Skin of body (tissue), 2 donors: Measurements from ENCODE around the gene ZNF778. TPM values are rescaled to one million over a fixed set of nuclear protein-coding genes. Genes with fewer than 3 reads are reported as not detected.
"Not testable (repeated sequence)": the region's sequence is repeated elsewhere in the genome, so short reads cannot be mapped to it uniquely, and the experiment has no call there.

ENCODE experiments used
- DNase-seq: peaks from one replicate; lab custom pipeline; 2025; lab: John Stamatoyannopoulos, UW
- total RNA-seq: library from RNA; depleted of rRNA; stranded (reverse); fragments of >200 nt; gene quantifications from one replicate; pipeline ENCODE4 v1.2.3, GENCODE V29; 2014

The ZNF778 gene
- total RNA-seq, 1 donor from 2014 or later, result 4.7 TPM

DNA sequence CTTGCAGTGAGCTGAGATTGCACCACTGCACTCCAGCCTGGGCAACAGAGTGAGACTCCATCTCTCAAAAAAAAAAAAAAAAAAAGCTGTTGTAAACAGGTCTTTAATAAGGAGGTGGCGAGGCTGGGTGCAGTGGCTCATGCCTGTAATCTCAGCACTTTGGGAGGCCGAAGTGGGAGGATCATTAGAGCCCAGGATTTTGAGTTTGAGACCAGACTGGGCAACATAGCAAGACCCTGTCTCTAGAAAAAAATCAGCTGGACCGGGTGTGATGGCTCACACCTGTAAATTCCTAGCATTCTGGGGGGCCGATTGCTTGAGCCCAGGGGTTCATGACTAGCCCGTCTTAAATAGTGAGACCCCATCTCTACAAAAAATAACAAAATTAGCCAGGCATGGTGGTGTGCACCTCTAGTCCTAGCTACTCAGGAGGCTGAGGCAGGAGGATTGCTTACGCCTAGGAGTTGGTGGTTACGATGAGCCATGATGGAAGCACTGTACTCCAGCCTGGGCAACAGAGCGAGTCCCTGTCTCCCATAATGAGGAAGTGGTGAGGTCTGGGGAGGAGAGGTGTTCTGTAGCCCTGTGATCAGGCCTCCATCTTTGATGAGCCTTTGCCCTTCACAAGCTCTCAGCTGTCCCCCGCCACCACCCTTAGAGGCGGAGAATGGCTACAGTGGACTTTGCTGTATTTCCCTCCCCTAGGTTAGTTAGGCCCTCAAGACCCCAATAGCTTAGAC is 36.2 kb downstream of the ZNF778 start:
- no peak for DNase-seq

DNA sequence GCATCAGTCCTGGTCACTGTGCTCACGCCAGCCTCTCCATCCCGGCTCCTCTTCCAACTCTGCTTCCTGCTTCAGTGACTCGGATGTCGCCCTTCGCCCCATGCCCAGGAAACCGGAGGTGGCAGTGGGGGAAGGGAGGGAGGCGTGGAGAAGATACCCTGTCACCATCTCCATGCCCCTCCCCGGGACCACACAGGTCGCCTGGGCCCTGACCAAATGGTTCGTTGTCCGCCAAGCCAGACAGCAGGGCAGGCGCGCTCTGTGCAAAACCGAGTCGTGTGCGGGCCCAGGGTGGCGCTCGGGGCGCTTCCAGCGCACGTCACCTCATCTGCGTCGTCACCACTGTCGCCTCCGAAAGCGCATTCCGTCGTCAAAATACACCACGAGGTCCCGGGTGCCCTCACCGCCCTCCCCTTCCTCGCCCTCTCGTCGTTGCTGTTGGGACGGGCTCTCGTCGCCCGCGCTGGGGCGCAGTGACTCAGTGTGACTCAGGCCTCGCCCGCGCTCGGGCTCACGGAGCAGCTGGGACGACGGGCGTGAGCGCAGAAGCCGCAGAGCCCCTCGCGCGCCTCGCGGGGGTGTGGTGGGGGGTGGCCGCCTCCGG is 39.2 kb downstream of the ZNF778 start:
- DNase-seq, result peak; percentile 29

- DNase-seq, result no peak
Observed at GRCh38 chr16:89257281-89257731, 39.8 kb downstream of the ZNF778 start.

GRCh38 chr16:89257757-89258465 is 40.4 kb downstream of the ZNF778 start:
- no peak for DNase-seq

DNA sequence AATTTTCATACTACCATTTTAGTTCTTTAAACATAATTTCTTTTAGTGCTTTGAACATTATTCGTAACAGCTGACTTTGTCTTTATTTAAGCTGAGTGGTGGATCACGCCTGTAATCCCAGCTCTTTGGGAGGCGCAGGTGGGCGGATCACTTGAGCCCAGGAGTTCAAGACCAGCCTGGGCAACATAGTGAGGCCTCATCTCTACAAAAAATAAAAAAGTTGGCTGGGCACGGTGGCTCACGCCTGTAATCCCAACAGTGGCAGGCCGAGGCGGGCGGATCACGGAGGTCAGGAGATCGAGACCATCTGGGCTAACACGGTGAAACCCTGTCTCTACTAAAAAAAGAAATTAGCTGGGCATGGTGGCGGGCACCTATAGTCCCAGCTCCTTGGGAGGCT is 42.4 kb downstream of the ZNF778 start:
- DNase-seq, result not testable (repeated sequence)

DNA sequence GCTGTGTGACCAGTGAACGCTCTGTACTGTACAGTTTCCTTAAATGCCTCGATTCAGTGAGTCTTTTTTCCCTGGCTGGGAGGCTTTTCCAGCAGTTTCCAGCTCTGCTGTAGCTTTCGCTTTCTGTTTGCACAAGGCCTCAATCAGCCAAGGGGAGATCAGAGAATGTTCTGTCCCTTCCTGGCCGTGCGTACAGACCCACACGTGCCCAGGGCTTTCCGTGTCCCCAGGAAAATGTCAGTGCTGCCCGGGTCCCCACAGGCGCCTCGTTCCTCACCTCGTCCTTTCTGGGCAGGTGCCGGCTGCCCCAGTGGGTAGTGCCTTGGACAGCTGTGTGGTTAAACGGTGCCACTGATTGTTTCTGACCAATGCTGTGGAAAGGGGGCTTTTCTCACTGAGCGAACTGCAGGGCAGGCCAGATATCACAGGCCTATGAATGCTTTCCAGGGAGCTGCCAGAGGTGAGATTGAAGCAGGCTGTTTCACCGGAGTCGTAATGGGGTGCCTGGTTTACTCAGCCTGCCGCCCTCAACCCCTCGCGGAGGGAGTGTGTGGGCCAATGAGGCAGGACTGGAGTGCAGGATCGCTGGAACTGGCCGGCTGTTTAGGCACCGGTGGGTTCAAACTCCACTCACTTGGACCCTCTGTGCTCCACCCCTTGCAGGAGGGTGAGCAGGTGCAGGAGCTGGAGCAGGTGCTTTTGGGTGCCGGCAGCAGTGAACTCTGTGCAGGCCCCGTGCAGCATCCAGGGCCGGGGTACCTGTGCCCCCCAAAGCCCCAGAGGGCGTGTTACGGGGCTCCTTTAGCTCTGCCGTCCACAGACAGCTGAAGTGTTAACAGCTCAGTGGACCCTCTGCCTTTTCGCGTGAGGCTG is 44.4 kb downstream of the ZNF778 start:
- DNase-seq, result no peak

- DNase-seq, result no peak
Observed at GRCh38 chr16:89264800-89265550, 47.5 kb downstream of the ZNF778 start.

- no peak for DNase-seq
Observed at GRCh38 chr16:89265647-89266046, 48.1 kb downstream of the ZNF778 start.

GRCh38 chr16:89266521-89267134 is 49.1 kb downstream of the ZNF778 start:
- DNase-seq, result no peak

DNA sequence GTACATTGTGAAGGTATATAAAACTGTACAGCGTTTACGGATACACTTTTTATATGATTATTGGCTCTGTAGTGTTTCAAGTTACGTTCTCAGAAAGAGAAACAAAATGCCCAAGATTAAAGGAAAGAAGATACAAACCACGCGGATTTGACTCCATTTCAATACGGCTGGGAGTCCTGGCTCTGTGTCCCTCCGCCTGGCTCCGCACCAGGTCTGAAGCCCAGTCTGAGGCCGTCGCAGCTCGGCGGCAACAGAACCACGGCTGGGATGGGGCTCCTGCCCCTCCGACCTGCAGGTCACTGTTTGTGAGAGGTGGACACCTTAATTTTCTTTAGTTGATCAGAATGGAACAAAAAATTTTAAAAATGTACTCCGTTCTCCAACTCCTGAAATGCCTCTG is 50.2 kb downstream of the ZNF778 start:
- DNase-seq, result not testable (repeated sequence)

DNA sequence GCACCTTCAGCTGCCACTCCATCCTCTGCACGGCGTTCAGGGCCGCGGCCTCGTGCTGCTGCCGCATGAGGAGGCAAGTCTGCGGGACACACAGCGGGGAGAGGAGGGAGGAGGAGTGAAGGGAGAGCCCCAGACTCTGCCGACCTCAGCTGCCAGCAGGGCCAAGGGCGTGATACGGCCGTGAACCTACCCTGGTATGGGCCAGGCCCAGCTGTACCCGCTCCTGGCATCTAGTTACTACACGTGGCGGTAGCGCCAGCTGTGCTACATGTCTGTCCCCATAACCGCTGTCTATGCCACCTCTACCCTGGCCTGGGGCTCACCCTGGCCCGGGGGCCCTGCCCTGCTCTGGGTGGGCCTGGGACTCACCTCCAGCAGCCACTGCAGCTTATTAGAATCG is 51.1 kb downstream of the ZNF778 start:
- DNase-seq, result no peak

GRCh38 chr16:89268987-89269735 is 51.7 kb downstream of the ZNF778 start:
- DNase-seq, result no peak

GRCh38 chr16:89269805-89270665 is 52.5 kb downstream of the ZNF778 start:
- no peak for DNase-seq

DNA sequence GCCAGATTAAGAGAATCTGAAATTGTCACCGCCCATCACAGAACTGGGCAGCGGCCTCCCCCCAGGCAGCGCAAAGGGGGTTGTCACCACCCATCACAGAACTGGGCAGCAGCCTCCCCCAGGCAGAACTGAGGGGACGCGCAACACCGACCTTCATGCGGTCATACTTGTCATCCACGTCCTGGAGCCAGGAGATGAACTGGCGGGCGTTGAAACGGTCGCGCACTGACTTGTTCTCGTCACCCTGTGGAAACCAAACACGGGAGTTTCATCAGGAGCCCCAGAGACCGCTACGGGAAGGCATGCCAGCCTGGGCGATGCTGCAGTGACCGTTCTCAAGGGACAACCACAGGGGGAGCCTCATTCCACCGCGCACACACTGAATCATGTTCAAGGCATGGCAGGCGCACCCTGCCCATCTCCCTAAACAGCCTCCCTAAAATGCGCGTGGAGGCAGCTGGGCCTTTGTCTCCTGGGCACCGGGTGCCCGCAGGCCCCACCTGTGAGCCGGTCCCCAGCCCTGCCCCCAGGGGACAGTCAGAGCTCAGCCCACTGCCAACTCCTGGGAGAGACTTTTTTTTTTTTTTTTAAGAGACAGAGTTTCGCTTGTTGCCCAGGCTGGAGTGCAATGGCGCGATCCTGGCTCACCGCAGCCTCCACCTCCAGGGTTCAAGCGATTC is 53.3 kb downstream of the ZNF778 start:
- DNase-seq, result no peak

DNA sequence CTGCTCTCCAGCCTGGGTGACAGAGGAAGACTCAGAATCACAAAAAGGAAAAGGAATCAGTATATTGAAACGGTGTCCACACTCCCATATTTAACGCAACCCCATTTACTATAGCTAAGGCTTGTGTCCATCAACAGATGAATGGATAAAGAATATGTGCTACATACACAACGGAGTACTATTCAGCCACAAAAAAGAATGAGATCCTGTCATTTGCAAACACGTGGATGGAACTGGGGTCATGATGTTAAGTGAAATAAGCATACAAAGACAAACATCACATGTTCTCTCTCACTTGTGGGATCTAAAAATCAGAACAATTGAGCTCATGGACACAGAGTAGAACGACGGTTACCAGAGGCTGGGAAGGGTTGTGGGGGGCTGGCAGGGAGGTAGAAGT is 55.1 kb downstream of the ZNF778 start:
- no peak for DNase-seq

GRCh38 chr16:89273741-89274472 is 56.4 kb downstream of the ZNF778 start:
- DNase-seq, result no peak

GRCh38 chr16:89274561-89275283 is 57.2 kb downstream of the ZNF778 start:
- DNase-seq, result no peak
